ENCODE measurements around the gene EDAR. TPM values are rescaled to one million over a fixed set of nuclear protein-coding genes. Genes with fewer than 3 reads are reported as not detected.

EDAR gene
- polyA plus RNA-seq, 1 of the 3 experiments (the other 2 are of a cell fraction), result not detected

GRCh38 chr2:108905906-108906305 is 83.1 kb downstream of the EDAR start:
- no peaks in the 10 kb centered on the region for H3K9me3 ChIP-seq
- 70% methylated on average over 13 of the region's 13 CpGs for WGBS (ENCODE audit: low lambda C conversion rate)
- CTCF ChIA-PET, result interaction anchor here (1.2 kb wide), 2 partner anchors 9 to 23 kb away, joined by 3 read pairs; no protein-coding TSS in a partner anchor

More at GRCh38 chr2:108905906-108906305, 83.1 kb downstream of the EDAR start:
- H3K4me2 ChIP-seq, result no peak overlapping the region
- no peak overlapping the region for H2AFZ ChIP-seq (ENCODE audit: low read depth)
- H3K9ac ChIP-seq, result no peak overlapping the region
- H3K4me1 ChIP-seq (ENCODE audit: control insufficient read depth in 1 of 2, insufficient read depth in 2 of 2, low read depth in 1 of 2, low read length in 1 of 2), result no peaks in the 10 kb centered on the region; a peak in 1 of 4 replicates
- no peaks in the 10 kb centered on the region; the same call in 1 of the 2 replicates for H3K27me3 ChIP-seq (ENCODE audit: insufficient read depth)
- no peak overlapping the region for H3K4me3 ChIP-seq (ENCODE audit: low read depth in 2 of 2, low read length in 1 of 2)
- no peak for TF ChIP-seq POLR2AphosphoS5 (IDR thresholded peaks at IDR 0.05; ENCODE audit: low read depth, low read length)
- TF ChIP-seq JUND (IDR thresholded peaks at IDR 0.05), result no peak
- no peak for TF ChIP-seq TAF1 (IDR thresholded peaks at IDR 0.05; ENCODE audit: borderline replicate concordance, low read depth, low read length)
- TF ChIP-seq ZBTB33 (IDR thresholded peaks at IDR 0.05; ENCODE audit: borderline replicate concordance, low read depth), result no peak
- no peak for TF ChIP-seq MEF2A (IDR thresholded peaks at IDR 0.05; ENCODE audit: borderline replicate concordance, low read depth)
- no peak for TF ChIP-seq EP300 (IDR thresholded peaks at IDR 0.05; ENCODE audit: borderline replicate concordance in 1 of 2, low read depth in 1 of 2, low read length in 1 of 2)
- TF ChIP-seq NRF1 (IDR thresholded peaks at IDR 0.05; ENCODE audit: low read depth, low read length), result no peak
- TF ChIP-seq, protein P1, sequence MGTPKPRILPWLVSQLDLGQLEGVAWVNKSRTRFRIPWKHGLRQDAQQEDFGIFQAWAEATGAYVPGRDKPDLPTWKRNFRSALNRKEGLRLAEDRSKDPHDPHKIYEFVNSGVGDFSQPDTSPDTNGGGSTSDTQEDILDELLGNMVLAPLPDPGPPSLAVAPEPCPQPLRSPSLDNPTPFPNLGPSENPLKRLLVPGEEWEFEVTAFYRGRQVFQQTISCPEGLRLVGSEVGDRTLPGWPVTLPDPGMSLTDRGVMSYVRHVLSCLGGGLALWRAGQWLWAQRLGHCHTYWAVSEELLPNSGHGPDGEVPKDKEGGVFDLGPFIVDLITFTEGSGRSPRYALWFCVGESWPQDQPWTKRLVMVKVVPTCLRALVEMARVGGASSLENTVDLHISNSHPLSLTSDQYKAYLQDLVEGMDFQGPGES (IDR thresholded peaks at IDR 0.05; ENCODE audit: low read depth, low read length), result no peak
- no peak for TF ChIP-seq REST (IDR thresholded peaks at IDR 0.05; ENCODE audit: low read depth, low read length)
- no peak overlapping the region for H3K27ac ChIP-seq (ENCODE audit: low read depth in 2 of 2, low read length in 1 of 2)
- H3F3A ChIP-seq (replicated peaks; ENCODE audit: insufficient read depth), result no peaks in the 10 kb centered on the region
- peak; percentile 9 for DNase-seq
- no peaks in the 10 kb centered on the region for H3K9me2 ChIP-seq
- no peaks in the 10 kb centered on the region for H3K79me2 ChIP-seq (ENCODE audit: insufficient read depth)
- H4K20me1 ChIP-seq (ENCODE audit: insufficient read depth), result no peaks in the 10 kb centered on the region
- POLR2A ChIA-PET, result no interaction called here
- no peaks in the 10 kb centered on the region for H3K36me3 ChIP-seq (replicated peaks in 1 of 2; ENCODE audit: control insufficient read depth in 1 of 2, insufficient read depth in 2 of 2, low read length in 1 of 2)
